Choroid plexus epithelial cell (primary cell): ENCODE data around the gene COG1.

Experiments
- DNase-seq: peaks from one replicate; pipeline ENCODE4 v3.0.0-alpha.2; 2010; ENCODE audit warnings: low read depth
- H3K4me3 ChIP-seq: 2 replicates; pipeline ENCODE4 v1.5.1; 2011; ENCODE audit warnings: low read depth, mild to moderate bottlenecking, control low read depth, low read length, moderate library complexity
- CTCF ChIP-seq: conservative IDR thresholded peaks from 2 replicates; pipeline ENCODE4 v1.5.1; 2011; ENCODE audit warnings: low read depth, mild to moderate bottlenecking, control low read depth, inconsistent platforms, low read length, moderate library complexity

COG1 gene

GRCh38 chr17:73224237-73224636, 31.4 kb downstream of the COG1 start:
- H3K4me3 ChIP-seq, result no peak overlapping the region
- no peak for DNase-seq
- TF ChIP-seq CTCF, result no peak

GRCh38 chr17:73224663-73225305, 31.9 kb downstream of the COG1 start:
- no peak for DNase-seq
- H3K4me3 ChIP-seq, result no peak overlapping the region
- TF ChIP-seq CTCF, result no peak

- DNase-seq, result peak; percentile 76
- TF ChIP-seq CTCF, result no peak
- H3K4me3 ChIP-seq, result no peak overlapping the region
These were observed 33.8 kb downstream of the COG1 start for GRCh38 chr17:73226556-73227172.

GRCh38 chr17:73227379-73227778, 34.5 kb downstream of the COG1 start:
- TF ChIP-seq CTCF, result no peak
- no peak overlapping the region for H3K4me3 ChIP-seq
- no peak for DNase-seq

- no peak overlapping the region for H3K4me3 ChIP-seq
- TF ChIP-seq CTCF, result no peak
- no peak for DNase-seq
These were observed 35.1 kb downstream of the COG1 start for GRCh38 chr17:73227944-73228343.

- no peak for TF ChIP-seq CTCF
- H3K4me3 ChIP-seq, result no peak overlapping the region
- DNase-seq, result peak; percentile 89
These were observed 35.9 kb downstream of the COG1 start for GRCh38 chr17:73228748-73229236.

GRCh38 chr17:73230088-73230487, 37.2 kb downstream of the COG1 start:
- no peak overlapping the region for H3K4me3 ChIP-seq
- TF ChIP-seq CTCF, result no peak
- no peak for DNase-seq
